Neuron (in vitro differentiated cells): ENCODE data around the gene ABI1.

Experiments
- H2AFZ ChIP-seq: one replicate; pipeline ENCODE4 v1.6.1; 2013; ENCODE audit warnings: low read depth, mild to moderate bottlenecking, inconsistent platforms, low read length, moderate library complexity
- H3K27me3 ChIP-seq: one replicate; pipeline ENCODE4 v1.6.1; 2013; ENCODE audit warnings: low read length; ENCODE audit not compliant: insufficient read depth
- H3K36me3 ChIP-seq: one replicate; pipeline ENCODE4 v1.6.1; 2013; ENCODE audit warnings: low read length; ENCODE audit not compliant: insufficient read depth
- H3K4me1 ChIP-seq: one replicate; pipeline ENCODE4 v1.6.1; 2013; ENCODE audit warnings: low read length; ENCODE audit not compliant: insufficient read depth
- H3K4me3 ChIP-seq: 2 replicates; pipeline ENCODE4 v1.5.1; 2013; ENCODE audit warnings: mild to moderate bottlenecking, low read length, moderate library complexity
- H3K9me3 ChIP-seq: one replicate; pipeline ENCODE4 v1.6.1; 2013; ENCODE audit warnings: low read length

The ABI1 gene

DNA sequence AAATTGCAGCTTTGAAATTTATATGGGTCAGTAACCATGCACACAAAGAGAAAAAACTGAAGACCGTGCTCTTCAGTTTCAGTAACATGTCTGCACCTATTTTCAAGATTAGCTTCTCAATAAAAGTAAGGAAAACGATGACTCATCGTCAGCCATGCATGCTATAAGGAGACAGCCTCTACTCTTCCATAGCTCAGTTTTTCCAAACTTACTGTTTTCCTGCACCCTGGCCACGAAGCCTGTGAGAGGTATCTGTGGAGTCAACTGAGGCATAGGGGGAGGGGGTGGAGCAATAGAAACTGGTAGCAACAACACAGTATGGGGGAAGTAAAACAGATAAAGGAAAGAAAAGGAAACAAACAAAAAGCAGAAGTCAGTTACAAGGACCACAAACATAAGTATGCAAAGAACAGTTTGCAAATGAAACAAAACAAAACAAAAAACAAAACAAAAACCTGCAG lies 105.3 kb downstream of the ABI1 start:
- Histone ChIP-seq H3K9me3 (no peaks in the 10 kb centered on the region), H2AFZ (no peak overlapping the region), H3K4me3 (no peak overlapping the region), H3K36me3 (peaks cover 9% of the 10 kb centered on the region), H3K4me1 (no peaks in the 10 kb centered on the region), H3K27me3 (no peaks in the 10 kb centered on the region)

DNA sequence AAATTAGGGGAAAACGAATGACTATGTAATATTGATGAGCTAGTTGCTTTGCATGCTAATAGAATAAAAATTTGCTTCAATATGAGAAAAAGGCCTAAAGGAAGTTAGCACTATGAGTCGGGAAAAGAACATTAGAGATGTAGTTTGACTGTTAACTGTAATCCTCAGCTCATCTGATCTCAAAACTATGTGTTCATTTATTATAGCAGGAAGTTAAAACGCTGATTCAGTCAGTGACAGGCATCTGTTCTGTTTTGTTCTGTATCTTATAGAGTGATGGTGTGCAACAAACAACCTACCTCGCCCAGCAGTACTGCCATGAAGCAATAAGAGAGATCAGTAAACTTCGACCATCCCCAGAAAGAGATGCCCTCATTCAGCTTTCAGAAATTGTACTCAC lies 114.7 kb downstream of the ABI1 start:
- Histone ChIP-seq H3K27me3 (no peaks in the 10 kb centered on the region), H3K9me3 (no peaks in the 10 kb centered on the region), H3K36me3 (peaks cover 57% of the 10 kb centered on the region), H3K4me1 (no peaks in the 10 kb centered on the region), H2AFZ (no peak overlapping the region), H3K4me3 (no peak overlapping the region)

DNA sequence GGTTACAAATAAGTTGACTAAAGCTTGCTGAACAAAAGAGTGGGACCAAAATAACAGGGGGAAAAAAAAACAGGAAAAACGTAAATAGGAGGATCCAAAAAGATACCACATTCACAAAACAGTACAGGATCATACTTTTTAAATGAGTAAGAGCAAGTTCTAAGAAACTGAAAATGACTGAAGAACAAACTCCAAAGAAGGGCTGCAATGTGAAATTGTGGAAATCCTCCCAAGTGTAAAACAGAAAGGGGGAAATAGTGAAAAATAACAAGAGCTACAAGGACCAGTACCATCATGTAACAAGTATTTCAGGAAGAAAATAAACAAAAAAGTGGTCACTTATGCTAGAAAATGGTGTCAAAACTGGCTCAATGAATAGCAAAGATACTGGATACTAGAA lies 116.9 kb downstream of the ABI1 start:
- Histone ChIP-seq H3K9me3 (no peaks in the 10 kb centered on the region), H3K4me1 (no peaks in the 10 kb centered on the region), H3K4me3 (no peak overlapping the region), H2AFZ (no peak overlapping the region), H3K27me3 (no peaks in the 10 kb centered on the region), H3K36me3 (peaks cover 62% of the 10 kb centered on the region)

DNA sequence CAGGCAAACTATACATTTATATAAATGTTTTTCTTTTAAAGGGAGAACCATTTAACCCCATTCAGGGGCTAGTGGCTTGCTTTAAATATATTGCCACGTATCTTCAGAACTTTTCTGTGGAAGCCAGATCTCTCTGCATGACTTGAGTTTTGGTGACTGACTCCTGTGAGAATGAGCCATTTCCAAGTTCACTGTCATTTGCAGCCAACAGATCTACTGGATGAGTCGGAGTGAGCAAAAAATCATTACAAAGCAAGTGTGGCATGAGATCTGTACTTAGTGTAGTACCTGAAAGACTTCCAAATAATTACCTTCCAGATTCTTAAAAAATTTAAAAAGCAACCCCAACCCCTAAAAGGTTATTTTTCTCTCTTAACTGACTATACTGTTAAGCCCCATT lies 117.7 kb downstream of the ABI1 start:
- H3K4me3 ChIP-seq: no peak overlapping the region
- H2AFZ ChIP-seq: no peak overlapping the region
- no peaks in the 10 kb centered on the region for H3K9me3 ChIP-seq
- H3K4me1 ChIP-seq: no peaks in the 10 kb centered on the region
- peaks cover 61% of the 10 kb centered on the region for H3K36me3 ChIP-seq
- H3K27me3 ChIP-seq: no peaks in the 10 kb centered on the region

DNA sequence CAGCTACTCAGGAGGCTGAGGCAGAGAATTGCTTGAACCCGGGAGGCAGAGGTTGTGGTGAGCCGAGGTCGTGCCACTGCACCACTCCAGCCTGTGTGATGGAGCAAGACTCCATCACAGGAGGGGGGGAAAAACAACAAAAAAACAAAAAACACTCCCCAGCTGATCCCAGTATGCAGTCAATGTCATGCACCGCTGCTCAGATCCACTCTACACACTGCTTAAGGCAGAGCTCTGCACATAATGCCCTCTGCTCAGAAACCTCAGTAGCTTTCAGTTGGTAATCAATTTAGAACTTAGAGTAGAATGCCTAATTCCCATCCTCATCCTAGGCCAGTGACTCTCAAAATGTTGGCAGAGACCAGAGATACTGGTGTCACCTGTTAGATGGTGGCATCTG lies 119.4 kb downstream of the ABI1 start:
- Histone ChIP-seq H3K9me3 (no peaks in the 10 kb centered on the region), H3K4me3 (no peak overlapping the region), H3K4me1 (no peaks in the 10 kb centered on the region), H3K36me3 (peaks cover 56% of the 10 kb centered on the region), H2AFZ (no peak overlapping the region), H3K27me3 (no peaks in the 10 kb centered on the region)

DNA sequence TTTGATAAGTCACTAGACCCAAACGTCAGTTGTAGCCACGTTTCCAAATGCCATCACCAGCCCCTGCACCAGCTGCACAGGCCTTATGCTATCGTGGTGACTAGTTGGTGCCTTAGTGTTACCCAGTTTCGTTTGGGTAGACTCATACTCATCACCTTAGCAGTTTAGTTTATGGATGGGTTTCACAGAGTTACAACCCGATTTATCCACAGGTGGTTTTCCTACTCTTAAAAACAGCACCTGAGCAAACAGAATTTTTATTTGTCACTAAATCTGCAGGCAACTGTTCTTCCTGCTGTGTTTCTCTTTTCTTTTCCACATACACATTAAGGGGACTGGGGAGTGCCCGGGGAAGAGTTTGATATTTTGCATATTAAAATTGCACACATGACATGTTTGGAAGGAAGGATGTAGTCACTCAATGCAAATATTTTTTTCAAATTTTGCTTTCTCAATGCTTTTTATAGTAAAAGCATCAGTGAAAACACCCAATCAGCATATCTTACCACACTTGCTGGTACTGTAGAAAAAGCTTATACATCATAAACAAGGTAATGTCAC lies 121.6 kb downstream of the ABI1 start:
- Histone ChIP-seq H3K9me3 (no peaks in the 10 kb centered on the region), H2AFZ (no peak overlapping the region)

DNA sequence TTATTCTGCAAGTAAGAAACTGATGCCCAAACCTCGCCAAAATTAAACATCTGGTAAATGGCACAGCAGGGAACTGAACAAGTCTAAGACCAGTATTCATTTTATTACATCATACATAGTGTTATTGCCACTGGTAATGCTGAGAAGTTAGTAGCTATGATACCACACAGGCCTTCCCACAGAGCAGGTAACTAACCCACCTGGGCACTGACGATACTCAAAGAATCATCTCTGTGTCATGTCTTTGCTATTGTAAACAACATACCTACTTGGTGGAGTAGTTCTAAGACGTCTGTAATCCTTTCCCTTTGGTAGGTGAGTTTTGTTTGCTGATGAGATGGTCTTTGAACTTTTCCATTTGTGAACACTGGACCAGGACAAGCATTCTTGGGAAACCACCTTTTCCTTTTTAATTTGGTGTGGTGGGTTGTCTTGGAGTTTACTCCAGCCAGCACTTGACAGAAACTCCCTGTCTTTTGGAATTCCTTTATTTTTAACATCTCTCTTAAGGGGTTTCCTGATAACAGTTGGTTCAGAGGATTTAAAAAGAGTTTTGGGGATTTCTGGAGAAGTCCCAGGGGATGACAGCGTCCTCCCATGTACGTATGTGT lies 122.4 kb downstream of the ABI1 start:
- peaks cover 17% of the 10 kb centered on the region for H3K4me1 ChIP-seq
- H3K36me3 ChIP-seq: peaks cover 47% of the 10 kb centered on the region
- H2AFZ ChIP-seq: no peak overlapping the region
- no peaks in the 10 kb centered on the region for H3K27me3 ChIP-seq
- no peaks in the 10 kb centered on the region for H3K9me3 ChIP-seq
- no peak overlapping the region for H3K4me3 ChIP-seq

More for the DNA sequence above, 121.6 kb downstream of the ABI1 start:
- Histone ChIP-seq H3K4me3 (no peak overlapping the region), H3K36me3 (peaks cover 55% of the 10 kb centered on the region), H3K4me1 (peaks cover 14% of the 10 kb centered on the region), H3K27me3 (no peaks in the 10 kb centered on the region)

DNA sequence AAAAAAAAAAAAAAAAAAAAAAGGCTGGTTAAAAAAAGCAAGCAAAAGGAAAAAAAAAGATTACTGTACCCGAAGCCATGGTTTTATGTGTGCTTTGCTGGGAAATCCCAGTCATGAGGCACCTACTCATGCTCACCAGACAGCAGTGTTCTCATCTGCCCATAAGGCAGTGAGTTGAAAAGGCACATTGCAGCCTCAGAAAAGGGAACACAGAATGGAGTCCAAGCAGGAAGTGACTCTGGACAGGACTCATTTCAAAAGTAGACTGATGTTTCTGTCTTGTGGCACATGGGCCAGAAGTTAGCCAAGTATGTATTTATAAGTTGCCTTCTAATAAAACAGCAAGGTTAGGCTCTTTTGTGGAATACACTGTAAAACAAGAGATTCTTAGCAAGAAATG lies 123.0 kb downstream of the ABI1 start:
- Histone ChIP-seq H3K27me3 (no peaks in the 10 kb centered on the region), H2AFZ (no peak overlapping the region), H3K36me3 (peaks cover 41% of the 10 kb centered on the region), H3K9me3 (no peaks in the 10 kb centered on the region), H3K4me1 (peaks cover 17% of the 10 kb centered on the region), H3K4me3 (no peak overlapping the region)

DNA sequence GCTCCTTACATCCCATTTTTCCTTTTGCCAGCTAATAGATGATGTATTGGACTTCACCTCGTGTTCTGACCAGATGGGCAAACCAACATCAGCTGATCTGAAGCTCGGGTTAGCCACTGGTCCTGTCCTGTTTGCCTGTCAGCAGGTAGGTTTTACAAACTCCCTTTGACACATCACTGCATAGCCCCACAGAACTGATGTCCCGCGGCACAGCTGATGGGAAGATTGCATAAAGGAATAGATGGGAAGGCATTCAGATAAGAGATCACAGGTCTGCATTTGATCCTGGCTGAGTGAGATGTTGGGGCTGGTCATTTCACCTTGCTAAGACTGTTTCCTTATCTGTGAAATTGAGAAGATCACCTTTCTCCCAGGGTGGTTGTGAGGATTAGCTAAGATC lies 125.3 kb downstream of the ABI1 start:
- Histone ChIP-seq H3K4me1 (peaks cover 17% of the 10 kb centered on the region), H3K9me3 (no peaks in the 10 kb centered on the region), H3K4me3 (no peak overlapping the region), H2AFZ (no peak overlapping the region), H3K27me3 (no peaks in the 10 kb centered on the region), H3K36me3 (peaks cover 31% of the 10 kb centered on the region)

DNA sequence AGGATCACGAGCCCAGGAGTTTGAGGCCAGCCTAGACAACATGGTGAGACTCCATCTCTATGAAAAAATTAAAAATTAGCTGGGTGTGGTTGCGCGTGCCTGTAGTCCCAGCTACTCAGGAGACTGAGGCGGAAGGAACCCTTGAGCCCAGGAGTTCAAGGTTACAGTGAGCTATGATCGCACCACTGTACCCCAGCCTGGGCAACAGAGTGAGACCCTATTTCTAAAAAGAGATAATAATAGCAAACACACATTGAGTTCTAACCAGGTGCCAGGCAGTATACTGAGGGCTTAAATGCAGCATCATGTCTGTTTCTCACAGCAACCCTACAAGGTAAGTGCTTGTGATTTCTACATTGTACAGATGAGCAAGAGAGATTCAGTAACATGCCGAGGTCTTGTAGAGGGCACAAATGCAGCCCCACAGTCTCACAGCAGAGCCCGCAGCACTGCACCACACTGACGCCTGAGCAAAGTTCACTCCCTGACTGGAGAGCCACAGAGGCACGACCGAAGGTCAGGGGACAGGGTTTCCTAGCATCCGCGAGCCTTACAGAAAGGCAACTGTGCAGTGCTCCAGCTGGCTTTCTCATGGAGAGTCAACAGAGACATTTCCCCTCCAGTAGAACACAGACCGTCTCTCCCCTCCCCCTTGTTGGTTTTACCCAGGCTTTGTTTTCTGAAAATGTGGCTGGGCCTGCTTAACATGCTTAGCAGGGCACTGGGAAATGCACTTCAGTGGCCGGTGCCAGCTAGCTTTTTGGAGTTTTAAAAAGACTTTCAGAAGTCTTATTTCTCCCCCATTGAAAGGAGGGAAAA lies 126.8 kb downstream of the ABI1 start:
- Histone ChIP-seq H3K4me3 (no peak overlapping the region), H3K27me3 (no peaks in the 10 kb centered on the region), H3K9me3 (no peaks in the 10 kb centered on the region), H2AFZ (peak overlapping the region; percentile 3), H3K36me3 (peaks cover 30% of the 10 kb centered on the region), H3K4me1 (peaks cover 17% of the 10 kb centered on the region)

DNA sequence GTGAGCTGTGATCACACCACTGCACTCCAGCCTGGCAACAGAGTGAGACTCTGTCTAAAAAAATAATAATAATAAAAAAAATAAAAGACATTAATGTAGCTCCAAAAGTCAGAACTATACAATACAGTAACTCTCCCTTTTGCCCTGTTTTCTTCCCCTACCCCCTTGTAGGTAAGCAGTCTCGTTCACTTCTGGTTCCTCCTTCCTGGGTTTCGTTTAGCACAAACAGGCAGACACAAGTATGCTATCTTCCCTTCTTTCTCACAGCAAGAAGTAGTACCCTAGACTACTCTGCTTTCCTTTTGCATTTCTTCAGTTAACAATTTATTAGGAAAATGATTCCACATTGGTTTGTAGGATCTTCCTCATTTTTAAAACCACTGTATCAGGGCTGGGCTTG lies 130.2 kb downstream of the ABI1 start:
- Histone ChIP-seq H3K27me3 (no peaks in the 10 kb centered on the region), H3K9me3 (no peaks in the 10 kb centered on the region), H3K4me3 (no peak overlapping the region), H2AFZ (no peak overlapping the region), H3K36me3 (peaks cover 24% of the 10 kb centered on the region), H3K4me1 (peaks cover 17% of the 10 kb centered on the region)

DNA sequence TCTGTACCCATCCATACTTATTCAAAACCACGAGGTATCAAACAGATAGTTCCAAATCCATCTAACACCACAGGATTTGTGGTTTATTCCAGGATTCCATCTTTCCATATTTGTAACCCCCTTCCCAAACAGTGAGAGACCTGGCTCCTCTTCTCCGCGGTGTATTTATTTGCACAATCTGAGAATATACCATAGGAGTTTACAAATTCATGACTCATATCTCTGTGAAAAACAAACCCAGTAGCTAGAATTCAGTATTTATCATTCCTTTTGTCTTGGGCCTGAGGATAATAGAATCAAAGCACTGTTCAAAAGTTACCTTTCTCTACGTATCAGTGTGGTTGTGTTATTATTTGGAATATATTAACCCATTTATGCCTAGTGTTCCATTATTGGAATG lies 131.4 kb downstream of the ABI1 start:
- H3K9me3 ChIP-seq: no peaks in the 10 kb centered on the region
- H2AFZ ChIP-seq: no peak overlapping the region
- H3K36me3 ChIP-seq: peaks cover 28% of the 10 kb centered on the region
- H3K4me1 ChIP-seq: peaks cover 6% of the 10 kb centered on the region
- no peaks in the 10 kb centered on the region for H3K27me3 ChIP-seq
- H3K4me3 ChIP-seq: no peak overlapping the region

DNA sequence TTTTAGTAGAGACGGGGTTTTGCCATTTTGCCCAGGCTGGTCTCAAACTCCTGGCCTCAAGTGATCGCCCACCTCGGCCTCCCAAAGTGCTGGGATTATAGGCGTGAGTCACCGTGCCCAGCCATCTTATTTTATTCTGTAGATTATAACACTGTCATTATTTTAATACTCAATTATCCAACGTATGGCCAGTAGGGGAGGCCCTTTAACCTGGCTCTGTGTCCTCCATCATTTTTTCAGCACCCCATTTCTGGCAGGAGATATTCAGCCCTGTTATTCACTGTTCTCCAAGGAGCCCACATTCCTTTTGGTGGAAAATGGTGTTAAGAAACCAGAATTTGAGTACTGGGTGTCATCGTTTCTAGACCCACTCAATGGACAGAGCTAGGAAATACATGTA lies 131.8 kb downstream of the ABI1 start:
- no peak overlapping the region for H2AFZ ChIP-seq
- peaks cover 2% of the 10 kb centered on the region for H3K4me1 ChIP-seq
- H3K27me3 ChIP-seq: no peaks in the 10 kb centered on the region
- peaks cover 33% of the 10 kb centered on the region for H3K36me3 ChIP-seq
- no peak overlapping the region for H3K4me3 ChIP-seq
- H3K9me3 ChIP-seq: no peaks in the 10 kb centered on the region
